ENCODE results near the gene FBXO47.

The FBXO47 gene

DNA sequence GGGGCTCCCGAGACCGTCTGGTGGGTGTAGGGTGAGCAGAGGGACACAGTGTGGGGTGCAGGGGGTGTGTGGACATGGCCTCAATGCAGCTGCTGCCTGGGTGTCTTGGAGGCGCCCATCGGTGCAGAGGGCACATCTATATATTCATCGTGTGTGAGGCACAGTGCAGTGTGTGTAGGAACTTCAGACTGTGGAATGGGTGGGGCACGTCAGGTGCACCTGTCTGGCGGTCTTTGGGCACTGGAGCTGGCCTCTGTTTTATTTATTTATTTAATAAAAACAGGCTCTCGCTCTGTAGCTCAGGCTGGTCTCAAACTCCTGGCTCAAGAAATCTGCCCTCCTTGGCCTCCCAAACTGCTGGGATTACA lies 80.6 kb downstream of the FBXO47 start (continued):
- TF ChIP-seq ZSCAN16 (tag by site-specific recombination; IDR thresholded peaks at IDR 0.05): no peak

All from HEK293 (cell line).